GM18951 (cell line): ENCODE measurements around the gene OR1E2.
"Not testable (repeated sequence)": the region's sequence is repeated elsewhere in the genome, so short reads cannot be mapped to it uniquely, and the experiment has no call there.

ENCODE experiments used
- POLR2A ChIP-seq: IDR thresholded peaks from 4 replicates; pipeline ENCODE4 v1.6.1; 2011; ENCODE audit warnings: mild to moderate bottlenecking; ENCODE audit not compliant: insufficient read length, insufficient read depth; ENCODE audit errors: extremely low read depth
- in situ Hi-C: fragments of 300-500 bp; cut with MboI; formaldehyde crosslinking; loops from one replicate; pipeline ENCODE4 v1.12.0; 2022; ENCODE audit warnings: low sequenced_read_pairs, mixed read lengths, inconsistent platforms; ENCODE audit not compliant: unreplicated experiment

OR1E2 gene

GRCh38 chr17:3418222-3418621 is 15.4 kb downstream of the OR1E2 start:
- no peak for TF ChIP-seq POLR2A
- in situ Hi-C loops = no loop called here

- no peak for TF ChIP-seq POLR2A
- in situ Hi-C loops = no loop called here
Observed at GRCh38 chr17:3415610-3416009, 18.0 kb downstream of the OR1E2 start.

- in situ Hi-C loops = not testable (repeated sequence)
Observed at GRCh38 chr17:3412216-3412615, 21.4 kb downstream of the OR1E2 start.

GRCh38 chr17:3411070-3411469 is 22.6 kb downstream of the OR1E2 start, which contains the start of gene OR3A3:
Gene OR3A3, plus strand, starts transcription at chr17:3411370.
- TF ChIP-seq POLR2A = no peak

GRCh38 chr17:3403856-3404255 is 29.8 kb downstream of the OR1E2 start:
- in situ Hi-C loops = not testable (repeated sequence)

More at GRCh38 chr17:3411070-3411469, 22.6 kb downstream of the OR1E2 start, which contains the start of gene OR3A3:
- in situ Hi-C loops = no loop called here

GRCh38 chr17:3401786-3402185 is 31.9 kb downstream of the OR1E2 start:
- TF ChIP-seq POLR2A = no peak
- in situ Hi-C loops = no loop called here

GRCh38 chr17:3400055-3400454 is 33.6 kb downstream of the OR1E2 start:
- in situ Hi-C loops = no loop called here

GRCh38 chr17:3398310-3398709 is 35.3 kb downstream of the OR1E2 start, which contains the start of gene OR1E1:
Gene OR1E1, minus strand, starts transcription at chr17:3398410. Its CDS starts 0 bp downstream, at chr17:3398410.
- in situ Hi-C loops = no loop called here
- TF ChIP-seq POLR2A = no peak

More at GRCh38 chr17:3400055-3400454, 33.6 kb downstream of the OR1E2 start:
- TF ChIP-seq POLR2A = no peak

GRCh38 chr17:3397801-3398200 is 35.8 kb downstream of the OR1E2 start:
- in situ Hi-C loops = not testable (repeated sequence)

GRCh38 chr17:3389791-3390190 is 43.9 kb downstream of the OR1E2 start:
- no peak for TF ChIP-seq POLR2A
- in situ Hi-C loops = no loop called here

- TF ChIP-seq POLR2A = no peak
- in situ Hi-C loops = no loop called here
Observed at GRCh38 chr17:3385869-3386816, 47.5 kb downstream of the OR1E2 start, which contains the start of gene OR3A2. Gene OR3A2, minus strand, starts transcription at chr17:3386308.
